ENCODE data around the gene FXYD5.

DNA sequence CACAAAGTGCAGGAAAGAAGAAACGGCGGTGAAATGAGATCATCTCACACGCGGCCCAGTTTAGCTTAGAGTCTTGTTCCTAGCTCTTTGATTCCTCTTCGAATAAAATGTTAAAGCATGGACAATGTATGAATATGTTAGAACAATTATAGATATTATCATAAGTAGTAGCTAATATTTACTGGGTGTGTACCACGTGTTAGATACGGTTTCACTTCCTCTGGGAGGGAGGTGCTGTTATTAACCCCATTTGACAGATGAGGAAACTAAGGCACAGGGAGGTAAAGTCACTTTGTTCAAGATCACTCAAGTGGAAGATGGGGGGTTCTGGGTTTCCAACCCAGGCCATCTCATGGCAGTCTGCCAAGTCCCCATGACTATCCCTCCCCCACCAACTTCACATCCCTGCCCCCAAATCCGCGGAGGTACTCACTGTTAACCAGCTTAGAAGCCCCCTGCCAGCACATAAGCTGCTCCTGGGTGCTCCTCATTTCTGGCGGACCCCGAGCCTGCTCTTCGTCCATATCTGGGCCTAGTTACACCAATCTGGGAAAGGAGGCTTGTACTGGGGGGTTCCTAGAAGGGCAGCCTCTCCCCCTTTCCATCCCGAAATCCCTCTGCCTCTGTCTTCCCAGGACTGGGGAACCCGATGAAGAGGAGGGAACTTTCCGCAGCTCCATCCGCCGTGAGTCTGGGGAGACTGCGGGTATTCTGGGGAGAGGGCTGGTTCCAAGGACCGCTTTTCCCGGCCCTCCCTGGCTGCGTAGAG, 12.5 kb upstream of the FXYD5 start:
- TF ChIP-seq, protein P1, sequence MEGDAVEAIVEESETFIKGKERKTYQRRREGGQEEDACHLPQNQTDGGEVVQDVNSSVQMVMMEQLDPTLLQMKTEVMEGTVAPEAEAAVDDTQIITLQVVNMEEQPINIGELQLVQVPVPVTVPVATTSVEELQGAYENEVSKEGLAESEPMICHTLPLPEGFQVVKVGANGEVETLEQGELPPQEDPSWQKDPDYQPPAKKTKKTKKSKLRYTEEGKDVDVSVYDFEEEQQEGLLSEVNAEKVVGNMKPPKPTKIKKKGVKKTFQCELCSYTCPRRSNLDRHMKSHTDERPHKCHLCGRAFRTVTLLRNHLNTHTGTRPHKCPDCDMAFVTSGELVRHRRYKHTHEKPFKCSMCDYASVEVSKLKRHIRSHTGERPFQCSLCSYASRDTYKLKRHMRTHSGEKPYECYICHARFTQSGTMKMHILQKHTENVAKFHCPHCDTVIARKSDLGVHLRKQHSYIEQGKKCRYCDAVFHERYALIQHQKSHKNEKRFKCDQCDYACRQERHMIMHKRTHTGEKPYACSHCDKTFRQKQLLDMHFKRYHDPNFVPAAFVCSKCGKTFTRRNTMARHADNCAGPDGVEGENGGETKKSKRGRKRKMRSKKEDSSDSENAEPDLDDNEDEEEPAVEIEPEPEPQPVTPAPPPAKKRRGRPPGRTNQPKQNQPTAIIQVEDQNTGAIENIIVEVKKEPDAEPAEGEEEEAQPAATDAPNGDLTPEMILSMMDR (conservative IDR thresholded peaks at IDR 0.05; ENCODE audit: low read length): no peak
- TF ChIP-seq EZH2phosphoT487 (IDR thresholded peaks at IDR 0.05; ENCODE audit: borderline replicate concordance, low read depth, low read length): no peak
